Tibial nerve (tissue), 4 donors: ENCODE data around the gene FN3KRP.

Experiments used
- EP300 ChIP-seq, 2 donors: sonication (generic); formaldehyde crosslinking; IDR thresholded peaks; one replicate each; pipeline ENCODE4 v1.6.1; 2017; ENCODE audit warnings: antibody characterized with exemption in 2 of 2, mild to moderate bottlenecking in 1 of 2
- POLR2A ChIP-seq, 2 donors: fragments of 450-650 bp; IDR thresholded peaks; one replicate each; pipeline ENCODE4 v1.6.1; 2017; ENCODE audit warnings: antibody characterized with exemption in 2 of 2, mild to moderate bottlenecking in 2 of 2, moderate library complexity in 2 of 2
- TF ChIP-seq, protein P1 (sequence below), 5 experiments: fragments of 200-600 bp in 3 of 5; fragments of 450-650 bp in 2 of 5; sonication (generic) in 3 of 5; IDR thresholded peaks; one replicate each; pipeline ENCODE4 v1.5.1; 2016 to 2019; ENCODE audit warnings: antibody characterized with exemption in 5 of 5, mild to moderate bottlenecking in 3 of 5, moderate library complexity in 2 of 5

DNA sequence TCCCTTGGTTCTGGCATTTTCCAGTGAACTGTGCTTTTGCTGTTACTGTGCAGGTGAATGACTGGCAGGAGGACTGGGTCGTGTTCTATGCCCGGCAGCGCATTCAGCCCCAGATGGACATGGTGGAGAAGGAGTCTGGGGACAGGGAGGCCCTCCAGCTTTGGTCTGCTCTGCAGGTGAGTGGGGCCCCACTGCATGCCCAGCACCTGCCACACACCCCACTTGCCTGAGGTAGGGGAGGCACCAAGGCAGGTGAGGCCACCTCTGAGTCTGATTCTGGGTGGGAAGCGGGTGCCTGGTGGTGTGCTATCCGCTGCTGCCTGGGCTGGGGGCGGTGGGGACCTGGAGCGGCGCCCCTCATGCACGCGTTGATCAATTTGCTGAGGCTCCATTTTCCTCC lies 9.9 kb downstream of the FN3KRP start:
- TF ChIP-seq, protein P1, sequence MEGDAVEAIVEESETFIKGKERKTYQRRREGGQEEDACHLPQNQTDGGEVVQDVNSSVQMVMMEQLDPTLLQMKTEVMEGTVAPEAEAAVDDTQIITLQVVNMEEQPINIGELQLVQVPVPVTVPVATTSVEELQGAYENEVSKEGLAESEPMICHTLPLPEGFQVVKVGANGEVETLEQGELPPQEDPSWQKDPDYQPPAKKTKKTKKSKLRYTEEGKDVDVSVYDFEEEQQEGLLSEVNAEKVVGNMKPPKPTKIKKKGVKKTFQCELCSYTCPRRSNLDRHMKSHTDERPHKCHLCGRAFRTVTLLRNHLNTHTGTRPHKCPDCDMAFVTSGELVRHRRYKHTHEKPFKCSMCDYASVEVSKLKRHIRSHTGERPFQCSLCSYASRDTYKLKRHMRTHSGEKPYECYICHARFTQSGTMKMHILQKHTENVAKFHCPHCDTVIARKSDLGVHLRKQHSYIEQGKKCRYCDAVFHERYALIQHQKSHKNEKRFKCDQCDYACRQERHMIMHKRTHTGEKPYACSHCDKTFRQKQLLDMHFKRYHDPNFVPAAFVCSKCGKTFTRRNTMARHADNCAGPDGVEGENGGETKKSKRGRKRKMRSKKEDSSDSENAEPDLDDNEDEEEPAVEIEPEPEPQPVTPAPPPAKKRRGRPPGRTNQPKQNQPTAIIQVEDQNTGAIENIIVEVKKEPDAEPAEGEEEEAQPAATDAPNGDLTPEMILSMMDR (IDR thresholded peaks at IDR 0.05): no peak
- TF ChIP-seq EP300 (IDR thresholded peaks at IDR 0.05) (no peak), POLR2A (IDR thresholded peaks at IDR 0.05) (no peak)
